ENCODE measurements around the gene TNFRSF12A. TPM values are rescaled to one million over a fixed set of nuclear protein-coding genes. Genes with fewer than 3 reads are reported as not detected.

The TNFRSF12A gene
- total and polyA plus RNA-seq, 2 of the 4 experiments (the other 2 are of a cell fraction): 103 to 304 TPM

DNA sequence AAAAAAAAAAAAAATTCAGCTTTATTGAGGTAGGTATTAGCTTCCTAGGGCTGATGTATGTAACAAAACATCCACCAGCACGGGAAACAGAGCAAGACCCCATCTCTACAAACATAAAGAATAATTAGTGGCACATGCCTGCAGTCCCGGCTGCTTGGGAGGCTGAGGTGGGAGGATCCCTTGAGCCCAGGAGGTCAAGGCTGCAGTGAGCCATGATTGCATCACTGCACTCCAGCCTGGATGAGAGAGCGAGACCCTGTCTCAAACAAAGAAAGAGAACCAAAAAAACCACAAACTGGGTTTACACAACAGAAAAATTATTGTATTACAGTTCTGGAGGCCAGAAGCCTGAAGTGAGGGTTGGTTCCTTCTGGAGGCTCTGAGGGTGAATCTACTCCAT, 22.2 kb downstream of the TNFRSF12A start:
- in situ Hi-C loops (cut with MboI; ENCODE audit: low sequenced_read_pairs): no loop called here
- H3K9ac ChIP-seq (ENCODE audit: low read depth, low read length): no peak overlapping the region
- ATAC-seq (ENCODE audit: low read depth) (no peak), DNase-seq (no peak)
- no peak overlapping the region for H2AFZ ChIP-seq (replicated peaks; ENCODE audit: low read length, poor library complexity)
- peaks cover 64% of the 10 kb centered on the region for H3K27me3 ChIP-seq (ENCODE audit: control insufficient read depth, insufficient read depth, low read length)
- no peak overlapping the region for H4K91ac ChIP-seq (ENCODE audit: insufficient read depth, low read depth, low read length)
- CTCF ChIA-PET: interaction anchor here (1.0 to 1.5 kb wide), 3 partner anchors 11 to 38 kb away, joined by 3 to 4 read pairs (median 4); no protein-coding TSS in a partner anchor
- no peaks in the 10 kb centered on the region for H4K20me1 ChIP-seq (ENCODE audit: insufficient read depth, low read length)
- H3K27ac ChIP-seq (ENCODE audit: insufficient read depth, low read length): no peak overlapping the region
- no peak overlapping the region for H2AK5ac ChIP-seq (ENCODE audit: low read depth, low read length)
- no peak overlapping the region for H3K4me3 ChIP-seq (ENCODE audit: insufficient read depth, low read depth, low read length)
- H3K79me1 ChIP-seq (ENCODE audit: low read depth in 1 of 2, low read length in 2 of 2): no peaks in the 10 kb centered on the region
- H3K14ac ChIP-seq (replicated peaks; ENCODE audit: low read depth, low read length): no peak overlapping the region
- no peak overlapping the region for H4K5ac ChIP-seq (ENCODE audit: low read depth, low read length)
- intact Hi-C loops (cut with micrococcal nuclease): no loop called here
- H3K9me1 ChIP-seq (ENCODE audit: insufficient read depth, low read length): no peaks in the 10 kb centered on the region
- H2BK15ac ChIP-seq (ENCODE audit: low read depth, low read length): no peak overlapping the region
- dilution Hi-C loops (cut with HindIII; ENCODE audit: low sequenced_read_pairs, unreplicated experiment): no loop called here
- no peak overlapping the region for H2AK9ac ChIP-seq (replicated peaks; ENCODE audit: low read depth, low read length, poor library complexity)
- no peak overlapping the region for H2BK120ac ChIP-seq (ENCODE audit: low read depth, low read length)
- no peak overlapping the region for H2BK20ac ChIP-seq (ENCODE audit: low read depth, low read length)
- no peak overlapping the region for H2BK5ac ChIP-seq (ENCODE audit: low read depth, low read length, poor library complexity, severe bottlenecking)
- no peak overlapping the region for H3K4me2 ChIP-seq (ENCODE audit: low read depth, low read length)
- TF ChIP-seq BHLHE40 (IDR thresholded peaks at IDR 0.05; ENCODE audit: low read depth, low read length) (no peak), CEBPB (IDR thresholded peaks at IDR 0.05; ENCODE audit: low read depth, low read length) (0 out of 2 replicates have a peak, but pooled peaks have one; percentile 22)
- BruUV-seq (replicated peaks): no TSS peak
- H3K18ac ChIP-seq (ENCODE audit: low read depth, low read length): no peak overlapping the region
- POLR2A ChIA-PET (ENCODE audit: unreplicated experiment): no interaction called here
- no peak overlapping the region for H3K56ac ChIP-seq (ENCODE audit: extremely low read depth, insufficient read depth, low read length)
- no peak overlapping the region for H3K4ac ChIP-seq (ENCODE audit: low read depth, low read length)
- no peaks in the 10 kb centered on the region for H3K36me3 ChIP-seq (ENCODE audit: control insufficient read depth, insufficient read depth, low read length)
- H3K4me1 ChIP-seq (ENCODE audit: control insufficient read depth, insufficient read depth, low read length): no peaks in the 10 kb centered on the region; the same call in 1 of the 2 replicates
- H4K8ac ChIP-seq (ENCODE audit: low read depth in 2 of 2, low read length in 2 of 2): no peak overlapping the region
- H3K23ac ChIP-seq (ENCODE audit: low read depth, low read length): no peak overlapping the region
- no CpG with 5 or more reads among the region's 3 CpGs for WGBS, 2 experiments (ENCODE audit: extremely low coverage in 2 of 2, insufficient read length in 1 of 2)
- no peaks in the 10 kb centered on the region; the same call in 1 of the 2 replicates for H3K9me3 ChIP-seq (ENCODE audit: control insufficient read depth, insufficient read depth, low read length)

Data from IMR-90 (cell line).